DMS153 treated with DMSO at 0.1 percent for 48 hours (cell line): ENCODE data around the gene EGFL7.

ENCODE experiments used
- DNase-seq: peaks from one replicate; lab custom pipeline; 2025; ENCODE audit not compliant: unreplicated experiment; lab: John Stamatoyannopoulos, UW

EGFL7 gene

GRCh38 chr9:136643596-136644342 is 18.9 kb upstream of the EGFL7 start:
- no peak for DNase-seq

DNA sequence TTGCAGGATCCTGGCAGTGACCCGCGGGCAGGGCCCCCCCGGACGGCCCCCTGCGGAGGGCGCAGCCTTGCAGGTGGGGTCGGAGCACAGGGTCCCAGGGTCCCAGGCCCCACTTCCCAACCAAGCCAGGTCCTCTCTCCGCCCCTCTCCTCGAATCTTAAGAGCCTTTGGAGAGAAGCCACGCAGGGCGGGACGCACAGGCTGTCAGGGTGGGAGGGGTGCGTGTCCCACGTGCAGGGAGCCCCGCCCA is 18.4 kb upstream of the EGFL7 start:
- DNase-seq, result no peak

GRCh38 chr9:136644593-136645351 is 17.9 kb upstream of the EGFL7 start:
- no peak for DNase-seq

DNA sequence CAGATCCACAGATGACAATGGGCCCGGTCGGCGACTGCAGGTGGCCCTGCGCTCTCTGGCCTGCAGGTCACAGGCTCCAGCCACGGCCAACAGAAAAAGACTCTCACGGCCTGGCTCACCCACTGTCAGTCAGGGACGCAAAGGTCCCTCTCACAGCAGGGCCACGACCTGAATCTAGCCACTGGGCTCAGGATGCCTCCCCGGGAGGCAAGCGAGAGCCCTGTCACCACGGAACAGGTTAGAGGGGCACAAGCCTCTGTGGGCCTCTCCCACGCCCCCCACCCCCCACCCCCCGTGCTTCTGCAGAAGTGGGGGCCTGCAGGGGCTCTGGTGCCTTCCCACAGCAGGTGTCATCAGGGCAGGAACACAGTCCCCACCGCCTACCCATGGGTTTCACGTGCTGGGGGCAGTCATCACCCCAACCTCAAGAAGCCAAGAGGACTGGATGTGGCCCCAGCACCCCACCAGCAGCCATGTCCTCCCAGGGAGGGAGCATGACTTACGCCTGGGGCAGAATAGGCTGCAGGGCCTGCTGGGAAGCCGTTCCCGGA is 17.3 kb upstream of the EGFL7 start:
- DNase-seq, result no peak

DNA sequence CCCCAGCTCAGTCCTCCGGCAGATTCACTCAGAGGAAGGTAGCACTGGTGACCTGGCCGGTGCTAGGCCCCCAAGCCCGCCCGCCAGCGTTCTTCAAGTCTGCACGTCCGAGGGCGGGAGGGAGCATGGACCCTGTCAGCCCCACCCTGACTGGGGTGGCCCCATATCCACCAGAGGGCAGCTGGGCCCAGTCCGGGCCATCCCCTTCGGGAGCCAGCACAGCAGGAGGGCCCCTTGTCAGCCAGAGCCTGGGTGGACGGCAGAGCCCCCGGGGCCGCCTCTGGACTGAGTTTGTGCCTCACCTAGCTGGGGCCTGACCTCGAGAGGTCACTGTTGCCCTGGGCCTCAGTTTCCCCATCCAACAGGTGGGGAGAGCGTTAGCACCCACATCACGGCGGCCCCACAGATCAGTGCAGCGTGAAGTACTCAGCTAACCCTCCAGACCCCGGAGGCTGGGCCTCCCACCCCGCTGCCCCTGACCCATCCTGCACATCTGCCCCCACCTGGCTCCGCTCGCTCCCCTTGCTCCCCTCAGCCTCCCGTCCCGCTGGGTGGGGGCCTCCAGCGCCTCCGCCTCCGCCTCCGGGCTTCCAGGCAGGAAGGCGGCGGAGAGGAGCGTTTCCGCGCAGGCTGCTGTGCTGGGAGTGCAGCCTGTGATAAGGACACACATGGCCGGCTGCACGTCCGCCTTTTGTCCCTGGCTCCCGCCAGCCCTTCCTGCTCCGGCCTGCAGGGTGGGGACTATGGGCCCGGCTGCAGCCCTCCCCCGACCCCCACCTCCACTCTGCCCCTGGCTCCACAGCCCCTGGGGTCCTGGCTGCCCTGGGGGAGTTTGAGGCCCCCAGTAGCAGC is 16.6 kb upstream of the EGFL7 start:
- DNase-seq, result no peak

DNA sequence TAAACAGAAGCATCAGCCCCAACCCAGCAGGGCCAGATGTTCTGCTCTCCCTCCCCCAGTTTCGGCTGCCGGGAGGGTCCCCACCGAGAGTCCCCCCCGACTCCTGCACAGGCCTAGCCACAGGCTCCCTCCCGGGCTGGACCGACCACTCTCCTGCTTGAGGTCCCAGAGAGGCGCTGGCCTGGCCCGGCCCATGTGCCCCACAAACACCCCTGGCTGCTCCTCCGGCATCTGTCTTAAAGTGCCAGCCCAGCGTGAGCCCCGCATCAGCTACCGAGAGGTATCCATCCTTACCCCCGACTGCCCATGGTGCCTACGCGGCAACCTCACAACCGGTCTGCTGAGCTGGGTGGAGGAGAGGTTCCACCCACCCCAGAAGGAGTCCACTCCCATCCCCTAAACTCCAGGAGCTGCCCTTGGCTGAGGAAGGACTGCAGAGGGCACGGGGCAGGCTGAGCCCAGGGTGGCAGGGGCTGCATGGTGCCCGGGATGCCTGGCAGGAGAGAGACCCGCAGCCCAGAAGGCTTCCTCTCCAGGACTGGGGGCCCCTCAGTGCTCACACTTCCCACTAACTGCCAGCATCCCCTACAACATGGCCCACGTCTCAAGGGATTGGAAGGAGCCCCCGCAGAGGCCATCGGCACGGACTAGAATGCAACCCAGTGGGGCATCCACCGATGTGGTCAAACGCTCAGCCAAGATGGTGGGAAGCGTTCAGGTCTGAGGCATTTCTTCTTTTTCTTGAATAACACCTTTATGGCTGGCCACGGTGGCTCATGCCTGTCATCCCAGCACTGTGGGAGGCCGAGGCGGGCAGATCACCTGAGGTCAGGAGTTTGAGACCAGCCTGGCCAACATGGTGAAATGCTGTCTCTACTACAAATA is 15.6 kb upstream of the EGFL7 start:
- no peak for DNase-seq

DNA sequence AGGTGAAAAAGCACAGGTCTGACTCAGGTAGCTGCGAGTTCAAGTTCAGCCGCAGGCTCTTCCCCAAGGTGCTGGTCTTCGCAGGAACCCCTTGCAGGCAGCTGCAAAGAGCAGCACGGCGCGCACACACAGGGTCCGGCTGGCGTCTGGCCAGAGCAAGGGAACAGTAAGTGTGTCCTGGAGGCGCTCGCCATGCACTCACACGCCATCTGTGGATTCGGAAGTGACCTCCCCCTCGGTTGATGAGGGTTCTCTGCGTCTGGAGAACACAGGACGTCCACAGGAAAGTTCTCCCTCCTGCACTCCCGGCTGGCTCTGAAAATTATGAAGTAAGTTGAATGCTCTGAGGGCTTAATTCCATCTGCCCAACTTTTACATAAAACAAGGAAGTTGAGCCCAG is 14.0 kb upstream of the EGFL7 start:
- DNase-seq, result no peak

DNA sequence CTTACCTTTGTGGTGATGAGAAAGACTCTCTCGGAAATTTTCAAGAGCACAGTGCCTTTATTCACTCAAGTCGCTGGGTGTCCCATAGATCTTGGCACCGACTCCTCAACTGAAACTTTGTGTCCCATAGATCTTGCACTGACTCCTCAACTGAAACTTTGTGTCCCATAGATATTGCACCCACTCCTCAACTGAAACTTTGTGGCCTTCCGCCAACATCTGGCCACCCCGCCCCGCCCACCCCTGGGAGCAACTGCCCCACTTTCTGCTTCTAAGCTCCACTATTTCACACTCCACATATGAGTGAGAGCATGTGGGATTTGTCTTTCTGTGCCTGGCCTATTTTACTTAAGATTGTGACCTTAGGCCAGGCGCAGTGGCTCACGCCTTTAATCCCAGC is 12.7 kb upstream of the EGFL7 start:
- no peak for DNase-seq

DNA sequence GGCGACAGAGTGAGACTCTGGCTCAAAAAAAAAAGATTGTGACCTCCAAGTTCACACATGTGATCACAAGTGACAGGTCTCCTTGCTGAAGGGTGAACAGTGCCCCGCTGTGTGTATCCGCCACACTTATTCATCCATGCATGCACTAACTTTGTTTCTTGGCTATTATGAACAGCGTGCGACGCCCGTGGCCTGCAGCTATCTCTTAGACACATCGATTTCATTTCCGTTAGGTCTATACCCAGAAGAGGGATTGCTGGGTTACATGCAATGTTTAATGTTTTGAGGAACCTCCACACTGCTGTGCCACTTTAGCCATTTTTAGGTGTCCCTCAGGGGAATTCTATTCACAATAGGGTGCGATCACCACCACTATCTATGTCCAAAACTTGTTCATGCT is 12.1 kb upstream of the EGFL7 start:
- DNase-seq, result no peak

- no peak for DNase-seq
These were observed 10.9 kb upstream of the EGFL7 start for GRCh38 chr9:136651860-136652259.

- no peak for DNase-seq
These were observed 9.2 kb upstream of the EGFL7 start for GRCh38 chr9:136653323-136654079.

GRCh38 chr9:136654820-136655535 is 7.7 kb upstream of the EGFL7 start:
- no peak for DNase-seq

- no peak for DNase-seq
These were observed 7.1 kb upstream of the EGFL7 start for GRCh38 chr9:136655536-136656182.

DNA sequence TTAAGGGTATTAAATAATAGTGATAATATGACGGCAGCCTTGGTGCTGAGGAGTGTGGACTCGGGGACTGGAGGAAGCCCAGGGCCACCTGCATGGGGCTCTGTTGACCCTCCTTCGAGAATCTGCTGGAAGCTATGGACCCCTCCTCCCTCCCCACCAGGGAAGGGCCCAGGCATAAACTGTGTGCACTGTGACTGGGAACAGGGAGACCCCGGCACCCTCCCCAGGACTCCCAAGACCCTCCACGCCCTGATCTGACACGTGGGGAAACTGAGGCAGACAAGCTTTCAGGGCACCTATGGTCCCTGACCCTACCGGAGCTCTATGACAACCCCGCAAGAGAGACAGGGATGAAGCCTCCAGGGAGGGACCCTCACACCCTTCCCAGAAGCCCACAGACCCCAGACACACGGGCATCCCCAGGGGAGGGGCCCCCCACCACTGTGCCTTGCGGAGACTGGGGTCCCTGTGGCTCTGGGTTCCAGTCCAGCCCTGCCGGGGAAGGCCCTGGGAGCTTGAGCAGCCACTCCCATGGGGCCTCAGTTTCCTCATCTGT is 6.5 kb upstream of the EGFL7 start:
- DNase-seq, result no peak

DNA sequence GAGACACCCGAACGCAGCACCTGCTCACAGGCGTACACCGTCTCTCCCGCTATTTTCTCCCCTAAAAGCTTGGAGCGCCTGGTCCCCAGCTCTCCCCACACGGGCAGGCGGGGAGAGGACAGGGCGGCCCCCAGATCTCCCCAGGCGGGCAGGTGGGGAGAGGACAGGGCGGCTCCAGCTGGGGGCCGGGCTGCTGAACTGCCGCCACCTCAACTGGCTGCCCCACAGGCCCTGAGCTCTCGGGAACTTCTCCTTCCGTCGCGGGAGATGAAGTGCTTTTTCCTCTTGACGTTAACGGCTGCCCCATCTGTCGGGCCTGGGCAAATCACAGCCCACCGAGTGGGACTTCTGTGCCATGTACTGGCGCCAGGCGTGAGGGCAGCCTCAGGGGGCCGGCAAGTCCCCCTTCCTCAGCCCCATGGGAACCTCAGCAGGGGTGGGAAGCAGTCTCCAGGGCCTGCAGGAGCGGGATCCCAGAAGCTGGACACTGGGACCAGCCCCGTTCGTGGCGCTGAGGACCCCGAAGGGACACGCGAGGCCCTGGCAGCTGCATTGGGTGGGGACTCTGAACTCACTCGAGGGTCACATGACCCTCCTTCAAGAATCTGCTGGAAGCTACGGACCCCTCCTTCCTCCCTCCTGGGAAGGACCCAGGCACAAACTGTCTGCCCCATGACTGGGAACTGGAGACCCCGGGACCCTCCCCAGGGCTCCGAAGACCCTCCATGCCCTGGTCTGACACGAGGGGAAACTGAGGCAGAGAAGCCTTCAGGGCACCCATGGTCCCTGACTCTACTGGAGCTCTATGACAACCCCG is 5.7 kb upstream of the EGFL7 start:
- DNase-seq, result no peak

GRCh38 chr9:136657974-136658848 is 4.5 kb upstream of the EGFL7 start:
- no peak for DNase-seq
